Islet of Langerhans (tissue), 1 donor: ENCODE results near the gene EDAR.

Experiments
- FAIRE-seq: peaks from one replicate; lab custom pipeline; 2011; peaks lifted over from hg19 to GRCh38; lab: Jason Lieb, UNC

Gene EDAR

GRCh38 chr2:108938077-108938710, 50.8 kb downstream of the EDAR start:
- FAIRE-seq: no peak

GRCh38 chr2:108937367-108938017, 51.5 kb downstream of the EDAR start:
- no peak for FAIRE-seq

- no peak for FAIRE-seq
Observed at GRCh38 chr2:108936866-108937265, 52.2 kb downstream of the EDAR start.

DNA sequence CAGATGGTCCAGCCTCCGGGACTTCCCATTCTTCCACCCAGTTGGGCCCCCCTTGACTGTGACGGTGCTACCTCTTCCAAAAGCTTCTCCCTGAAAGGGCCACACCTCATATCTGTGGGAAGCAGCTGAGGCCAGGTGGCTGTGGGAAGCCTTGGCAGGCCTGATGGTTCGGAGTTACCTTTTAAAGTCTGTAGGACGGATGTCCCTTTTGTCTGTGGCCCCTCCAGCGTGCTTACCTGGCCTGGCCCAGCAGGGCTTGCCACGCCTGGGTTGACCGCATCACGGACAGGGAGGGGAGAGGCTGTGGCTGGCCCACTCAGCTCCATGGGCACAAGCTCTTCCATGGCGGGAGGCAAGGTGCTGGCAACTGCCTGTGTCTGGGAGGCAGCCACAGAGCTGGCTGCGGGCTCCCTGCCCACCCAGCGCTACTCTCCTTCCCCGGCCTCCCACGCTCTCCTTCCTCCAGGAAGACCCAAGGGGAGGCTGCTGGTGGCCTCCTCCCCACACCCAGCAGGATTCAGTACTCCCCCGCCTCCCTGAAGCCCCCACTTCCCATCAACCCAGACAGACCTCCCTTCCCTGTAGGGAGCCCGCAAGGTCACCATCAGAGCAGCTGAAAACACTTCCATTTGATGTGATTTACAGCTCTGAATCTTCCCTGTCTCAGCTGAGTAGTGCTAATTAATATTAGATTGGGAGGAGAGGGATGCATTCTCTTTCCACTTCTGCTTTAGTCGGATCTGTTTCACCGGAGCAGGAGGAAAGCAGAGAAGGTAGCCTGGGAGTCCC, 52.8 kb downstream of the EDAR start:
- no peak for FAIRE-seq

DNA sequence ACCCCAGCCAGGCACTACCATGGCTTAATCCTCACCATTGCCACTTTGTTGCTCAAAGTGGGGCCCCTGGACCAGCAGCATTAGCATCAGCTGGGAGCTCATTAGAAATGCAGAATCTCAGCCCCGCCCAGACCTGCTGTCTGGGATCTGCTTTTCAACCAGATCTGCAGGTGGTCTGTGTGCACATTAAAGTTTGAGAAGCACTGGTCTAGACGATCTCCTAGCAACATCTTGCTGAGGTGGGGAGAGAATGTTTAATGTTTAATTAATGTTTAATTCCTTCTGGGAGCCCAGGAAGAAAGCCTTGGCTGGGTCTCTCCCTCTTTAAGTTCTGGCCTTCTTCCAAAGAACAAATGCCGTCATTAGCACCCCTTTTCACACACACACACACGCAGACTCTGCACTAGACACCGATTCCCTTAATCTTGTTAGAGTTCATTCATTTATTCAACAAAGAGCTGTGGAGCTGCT, 53.7 kb downstream of the EDAR start:
- FAIRE-seq: no peak

- FAIRE-seq: no peak
Observed at GRCh38 chr2:108934583-108935245, 54.3 kb downstream of the EDAR start.

- FAIRE-seq: no peak
Observed at GRCh38 chr2:108934151-108934550, 54.9 kb downstream of the EDAR start.

DNA sequence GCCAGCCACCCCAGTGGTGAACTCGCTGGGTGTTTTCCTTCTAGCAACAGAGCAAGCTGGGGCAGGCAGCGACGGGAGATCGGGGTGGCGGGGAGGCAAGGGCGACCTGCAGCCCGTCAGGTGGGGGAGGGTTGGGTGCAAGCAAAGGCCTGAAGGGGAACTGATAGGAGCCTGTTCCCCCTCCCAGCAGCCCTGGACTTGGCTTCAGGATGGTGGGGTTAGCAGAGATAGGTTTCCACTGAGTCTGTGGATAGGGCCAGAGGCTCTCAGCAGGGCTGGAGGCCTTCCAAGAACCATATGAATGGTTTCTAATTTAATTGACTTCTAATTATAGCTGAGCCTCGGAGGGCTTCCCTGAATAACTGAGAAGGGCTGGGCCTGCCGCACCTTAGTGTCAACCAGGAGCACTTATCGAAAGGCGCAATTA, 55.3 kb downstream of the EDAR start:
- no peak for FAIRE-seq

GRCh38 chr2:108932736-108933332, 56.2 kb downstream of the EDAR start:
- FAIRE-seq: no peak

GRCh38 chr2:108931372-108931771, 57.6 kb downstream of the EDAR start:
- FAIRE-seq: no peak

- FAIRE-seq: no peak
Observed at GRCh38 chr2:108929807-108930425, 59.1 kb downstream of the EDAR start.

GRCh38 chr2:108928660-108929377, 60.2 kb downstream of the EDAR start:
- no peak for FAIRE-seq

DNA sequence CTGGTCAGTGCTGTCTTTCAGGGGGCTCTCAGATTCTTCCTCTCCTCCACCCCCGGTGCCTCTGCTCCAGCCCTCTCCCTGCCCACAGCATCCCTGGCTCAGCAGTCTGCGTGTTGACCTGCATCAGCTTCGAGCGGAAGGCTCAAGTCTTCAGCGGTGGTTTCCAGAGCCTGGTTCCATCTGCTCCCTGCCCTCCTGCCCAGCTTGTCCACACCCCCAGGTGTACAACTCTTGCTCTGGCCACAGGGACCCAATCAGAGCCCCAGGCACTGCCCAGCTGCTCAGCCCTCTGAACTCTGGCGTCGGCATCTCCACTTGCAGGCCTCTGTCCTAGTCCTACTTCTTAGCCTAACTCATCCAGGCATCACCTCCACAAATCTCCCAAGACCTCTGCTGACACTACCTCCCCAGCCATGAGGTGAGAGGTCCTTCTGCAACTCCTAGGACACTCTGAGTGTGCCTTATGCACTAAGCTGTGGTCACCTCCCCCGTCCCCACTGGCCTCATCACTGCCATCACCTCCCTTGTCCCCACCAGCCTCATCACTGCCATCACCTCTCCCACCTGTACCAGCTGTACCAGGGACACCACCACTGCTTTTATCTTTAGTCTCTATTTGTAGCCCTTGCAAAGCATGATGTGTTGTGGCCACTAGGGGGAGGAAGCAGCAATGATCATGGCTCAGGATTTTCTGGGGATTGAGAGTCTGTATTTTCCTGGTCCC, 60.9 kb downstream of the EDAR start:
- FAIRE-seq: no peak

DNA sequence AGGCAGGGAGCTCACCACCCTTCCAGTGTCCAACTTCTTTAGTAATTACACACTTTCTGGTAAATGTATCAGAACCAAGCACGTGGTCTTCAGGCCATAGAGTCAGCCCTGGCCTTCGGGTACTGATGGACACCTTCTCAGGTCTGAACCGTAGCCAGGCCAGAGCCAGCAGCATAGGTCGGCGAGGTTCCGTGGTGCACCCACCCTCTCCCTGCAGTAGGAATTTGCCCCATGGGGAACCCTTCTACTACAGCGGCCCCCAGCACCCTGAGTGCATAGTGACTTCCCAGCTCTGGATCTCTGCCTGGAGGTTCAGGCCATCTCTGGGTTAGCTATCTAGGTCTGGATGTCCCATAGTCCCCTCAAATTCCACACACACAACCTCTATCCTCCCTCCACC, 61.6 kb downstream of the EDAR start:
- FAIRE-seq: no peak

GRCh38 chr2:108926561-108927380, 62.2 kb downstream of the EDAR start:
- no peak for FAIRE-seq

DNA sequence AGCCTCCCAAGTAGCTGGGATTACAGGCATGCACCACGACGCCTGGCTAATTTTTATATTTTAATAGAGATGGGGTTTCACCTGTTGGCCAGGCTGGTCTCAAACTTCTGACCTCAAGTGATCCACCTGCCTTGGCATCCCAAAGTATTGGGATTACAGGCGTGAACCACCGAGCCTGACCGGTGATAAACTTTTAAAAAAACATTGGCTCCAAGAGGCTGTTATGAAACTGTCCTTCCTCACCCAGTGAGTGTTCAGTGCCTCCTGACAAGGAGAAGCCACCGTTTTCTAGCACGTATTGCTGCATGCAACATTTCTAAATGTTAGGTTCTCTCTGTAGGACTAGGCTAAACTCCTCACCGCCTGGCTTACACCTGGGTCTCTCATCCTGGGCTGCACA, 63.3 kb downstream of the EDAR start:
- no peak for FAIRE-seq

DNA sequence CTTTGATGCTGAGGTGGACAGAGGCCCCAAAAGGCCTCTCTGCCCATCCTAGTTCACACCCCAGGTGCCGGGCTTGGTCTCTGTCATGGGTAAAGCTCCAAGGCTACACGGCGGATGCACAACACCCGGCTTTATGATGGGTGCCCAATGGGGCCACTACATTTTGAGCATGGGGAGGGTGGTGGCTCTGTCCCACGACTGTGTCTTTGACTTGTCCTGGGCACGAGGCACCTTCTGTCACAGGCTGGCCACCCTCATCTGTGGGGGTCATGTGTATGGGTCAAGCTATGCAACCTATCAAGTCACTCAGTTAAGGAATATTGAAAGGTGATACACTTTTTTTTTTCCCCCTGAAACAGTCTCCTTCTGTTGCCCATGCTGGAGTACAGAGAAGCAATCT, 63.7 kb downstream of the EDAR start:
- FAIRE-seq: no peak

DNA sequence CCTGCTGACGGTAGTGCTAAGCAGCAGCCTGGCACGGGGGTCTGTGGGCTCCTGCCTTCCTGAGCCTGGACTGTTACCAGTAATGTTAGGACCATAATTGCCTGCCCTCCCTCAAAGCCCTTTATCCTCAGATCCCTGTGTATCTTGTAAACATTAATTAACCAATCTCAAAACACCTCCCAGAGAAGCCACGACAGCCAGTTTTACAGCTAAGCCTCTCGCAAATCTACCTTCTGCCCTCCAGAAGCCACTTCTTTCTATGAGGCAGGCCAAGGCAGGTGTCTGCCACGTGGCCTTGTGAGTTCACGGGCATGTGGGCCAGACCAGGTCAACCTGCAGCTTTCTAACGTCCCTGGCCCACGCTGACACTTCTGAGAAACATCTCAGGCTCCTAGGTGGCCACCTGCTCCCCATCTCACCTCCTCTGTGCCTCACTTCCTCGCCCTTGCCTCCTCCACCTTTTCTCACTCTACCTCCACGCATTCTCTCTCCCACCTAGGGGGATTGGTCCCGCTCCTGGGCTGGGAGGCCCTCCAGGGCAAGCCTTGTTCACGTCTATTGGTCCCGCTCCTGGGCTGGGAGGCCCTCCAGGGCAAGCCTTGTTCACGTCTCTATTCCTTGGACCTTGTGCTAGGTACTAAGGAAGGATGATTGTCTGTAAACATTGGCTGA, 64.3 kb downstream of the EDAR start:
- FAIRE-seq: no peak
